ENCODE results near the gene RPTOR.

RPTOR gene

DNA sequence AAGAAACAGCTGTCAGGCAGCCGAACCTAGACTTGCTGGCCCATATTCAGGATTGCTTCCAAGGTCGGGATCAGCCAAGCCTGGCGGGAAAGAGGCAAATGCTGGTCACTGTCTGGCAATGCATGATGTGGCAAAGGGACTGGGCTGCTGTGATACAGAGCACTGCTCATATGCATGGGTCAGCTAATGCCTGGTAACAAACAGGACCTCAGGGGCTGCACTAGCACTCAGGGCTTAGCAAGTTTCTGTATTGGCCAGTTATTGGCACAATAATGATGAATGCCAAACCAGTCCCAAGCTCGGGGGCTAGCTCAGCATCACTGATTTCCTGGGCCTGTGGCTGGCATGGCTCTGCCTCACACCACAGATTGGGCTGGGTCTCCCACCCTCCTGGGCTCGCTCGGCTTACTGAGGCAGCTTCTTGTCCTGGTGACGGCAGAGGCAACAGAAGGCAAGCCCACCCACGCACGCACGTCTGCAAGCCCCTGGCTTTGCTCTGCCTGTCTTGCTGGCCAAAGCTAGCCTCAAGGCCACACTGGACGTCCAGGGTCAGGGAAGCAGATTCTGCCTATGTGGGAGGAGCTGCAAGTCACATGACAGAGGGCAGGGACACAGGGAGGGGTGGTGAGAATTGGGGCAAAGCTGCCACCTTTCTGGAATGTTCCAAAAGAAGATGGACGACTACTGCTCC, 21.4 kb upstream of the RPTOR start:
- DNase-seq (ENCODE audit: low read depth): no peak
- H3K4me3 ChIP-seq (ENCODE audit: low read depth, low read length): no peak overlapping the region
- no peak for TF ChIP-seq CTCF (IDR thresholded peaks at IDR 0.05; ENCODE audit: low read depth, low read length, missing control alignments)

DNA sequence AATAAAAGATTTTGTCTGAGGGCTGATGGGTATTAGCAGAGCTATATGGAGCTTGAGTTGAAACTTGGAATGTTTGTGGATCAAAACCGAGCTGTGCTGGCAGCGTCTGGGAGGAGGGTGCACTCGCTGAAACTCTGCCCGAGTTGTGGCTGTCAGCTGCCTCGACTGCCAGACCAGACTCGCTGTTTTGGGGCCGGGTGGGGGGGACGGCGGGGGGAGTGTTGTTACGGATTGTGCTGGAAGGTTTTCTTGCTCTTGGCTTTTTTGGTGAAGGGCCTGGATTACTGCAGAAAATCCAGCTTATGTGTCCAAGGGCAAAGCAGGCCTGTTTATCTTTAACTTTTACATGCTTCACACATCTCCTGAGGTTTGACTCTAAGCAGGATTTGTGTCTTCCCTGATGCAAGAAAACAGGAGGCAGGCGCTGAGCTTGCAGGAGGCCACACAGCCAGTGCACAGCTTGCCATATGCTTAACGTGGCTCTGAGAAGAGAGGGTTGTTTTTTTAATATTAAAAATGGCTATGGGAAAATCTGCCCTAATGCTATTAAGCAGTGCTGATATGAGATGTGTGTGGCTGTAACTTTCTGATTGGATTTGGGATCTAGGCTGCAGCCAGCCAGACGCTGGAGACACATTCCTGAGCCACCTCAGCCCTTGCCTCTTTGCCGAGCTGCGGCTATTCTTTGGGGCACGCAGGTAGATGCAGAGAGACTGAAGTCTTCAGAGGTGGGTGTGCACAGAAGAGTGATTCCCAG, 20.5 kb upstream of the RPTOR start:
- no peak for DNase-seq (ENCODE audit: low read depth)
- no peak overlapping the region for H3K4me3 ChIP-seq (ENCODE audit: low read depth, low read length)
- no peak for TF ChIP-seq CTCF (IDR thresholded peaks at IDR 0.05; ENCODE audit: low read depth, low read length, missing control alignments)

GRCh38 chr17:80526116-80526910, 18.3 kb upstream of the RPTOR start:
- no peak overlapping the region for H3K4me3 ChIP-seq (ENCODE audit: low read depth, low read length)
- no peak for TF ChIP-seq CTCF (IDR thresholded peaks at IDR 0.05; ENCODE audit: low read depth, low read length, missing control alignments)
- DNase-seq (ENCODE audit: low read depth): no peak

DNA sequence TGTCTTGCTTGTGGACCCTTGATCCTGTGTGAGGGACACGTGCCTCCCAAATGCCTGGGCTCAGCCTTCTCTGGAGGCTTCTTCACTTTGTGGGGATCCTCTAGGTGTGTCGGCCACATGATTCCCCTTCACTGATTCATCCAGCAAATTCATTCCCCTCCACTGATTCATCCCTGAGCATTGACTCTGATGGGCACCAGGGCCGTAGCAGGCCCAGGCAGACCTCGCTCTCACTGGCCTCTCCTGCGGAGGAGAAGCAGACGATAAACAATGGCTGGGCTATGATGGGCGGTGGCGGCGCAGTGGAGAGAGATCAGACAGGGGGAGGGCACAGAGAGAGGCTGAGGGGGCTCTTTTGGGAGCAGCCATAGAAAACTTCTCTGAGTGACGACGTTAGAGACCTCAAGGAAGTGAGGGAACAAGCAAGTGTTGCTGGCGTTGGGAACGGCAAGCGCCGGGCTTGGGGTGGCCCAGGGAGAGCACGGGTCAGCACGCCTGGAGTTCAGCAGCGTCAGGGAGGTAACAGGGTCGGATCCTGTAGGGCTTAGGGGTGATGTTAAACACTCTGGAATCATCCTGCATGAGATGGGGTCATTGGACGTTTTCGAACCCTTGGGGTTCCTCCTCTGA, 17.5 kb upstream of the RPTOR start:
- no peak for TF ChIP-seq CTCF (IDR thresholded peaks at IDR 0.05; ENCODE audit: low read depth, low read length, missing control alignments)
- no peak for DNase-seq (ENCODE audit: low read depth)
- H3K4me3 ChIP-seq (ENCODE audit: low read depth, low read length): no peak overlapping the region

DNA sequence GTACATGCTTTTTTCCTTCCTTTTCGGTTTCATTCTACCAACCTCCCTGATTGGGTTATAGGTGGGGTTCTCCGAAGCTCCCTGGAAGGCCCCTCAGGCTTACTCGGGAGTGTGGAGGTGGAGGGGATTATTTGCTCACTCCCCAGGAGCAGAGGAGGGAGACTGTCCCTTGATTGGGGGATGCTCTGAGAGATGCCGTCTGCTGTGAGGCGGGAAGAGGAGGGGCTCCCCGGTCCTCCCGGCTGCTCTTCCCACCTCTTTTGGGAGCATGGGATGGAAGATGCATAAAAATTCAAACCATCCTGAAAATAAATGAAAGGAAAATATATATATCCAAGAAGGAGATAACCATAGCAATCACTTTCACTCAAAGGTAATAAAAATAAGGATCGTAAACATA, 16.1 kb upstream of the RPTOR start:
- no peak overlapping the region for H3K4me3 ChIP-seq (ENCODE audit: low read depth, low read length)
- DNase-seq (ENCODE audit: low read depth): no peak
- no peak for TF ChIP-seq CTCF (IDR thresholded peaks at IDR 0.05; ENCODE audit: low read depth, low read length, missing control alignments)

- TF ChIP-seq CTCF (IDR thresholded peaks at IDR 0.05; ENCODE audit: low read depth, low read length, missing control alignments): no peak
- no peak overlapping the region for H3K4me3 ChIP-seq (ENCODE audit: low read depth, low read length)
- no peak for DNase-seq (ENCODE audit: low read depth)
These were observed 15.3 kb upstream of the RPTOR start for GRCh38 chr17:80529104-80529903.

Measured in GM12864 (cell line).